Endothelial cell of umbilical vein (primary cell): Measurements from ENCODE around the gene ETS2. TPM values are rescaled to one million over a fixed set of nuclear protein-coding genes. Genes with fewer than 3 reads are reported as not detected.

Experiments
- BruUV-seq: library from RNA; stranded (reverse); fragments of 400-500 nt; replicated peaks from 2 replicates; lab custom pipeline; 2021; lab: Mats Ljungman, UMichigan
- CTCF ChIA-PET: fragments of 300-600, 350-600 bp; sonication (Branson Sonifier 250); formaldehyde crosslinking; loops from one replicate; lab custom pipeline; 2021; ENCODE audit warnings: antibody characterized with exemption, inconsistent platforms; lab: Charles Lee
- POLR2A ChIA-PET: fragments of 300-600, 350-600 bp; sonication (Branson Sonifier 250); formaldehyde crosslinking; loops from one replicate; lab custom pipeline; 2021; ENCODE audit warnings: antibody characterized with exemption, inconsistent platforms; lab: Charles Lee
- DNase-seq: peaks from one replicate; pipeline ENCODE4 v3.0.0-alpha.2; 2011; ENCODE audit warnings: low read depth, low spot score
- FAIRE-seq: peaks from 2 replicates; lab custom pipeline; 2011; peaks lifted over from hg19 to GRCh38; lab: Jason Lieb, UNC
- H2AFZ ChIP-seq: 2 replicates; pipeline ENCODE4 v1.6.0; 2012; ENCODE audit warnings: low read depth, low read length, control low read depth, inconsistent platforms
- H3K27ac ChIP-seq: 2 replicates; pipeline ENCODE4 v1.5.1; 2011; ENCODE audit warnings: low read depth, mild to moderate bottlenecking, control low read depth, low read length, moderate library complexity; ENCODE audit not compliant: insufficient read depth
- H3K27me3 ChIP-seq, 2 experiments: 2 replicates each; pipeline versions ENCODE4 v1.6.0 to v1.6.1; 2011; ENCODE audit warnings: low read length in 2 of 2, mixed read lengths in 1 of 2; ENCODE audit not compliant: control insufficient read depth in 2 of 2, insufficient read depth in 2 of 2
- H3K36me3 ChIP-seq, 2 experiments: 2 replicates in 1 of 2; 3 replicates in 1 of 2; pipeline ENCODE4 v1.5.1; 2011; ENCODE audit warnings: low read length in 2 of 2, mild to moderate bottlenecking in 1 of 2, moderate library complexity in 1 of 2; ENCODE audit not compliant: control insufficient read depth in 2 of 2, insufficient read depth in 2 of 2; ENCODE audit errors: extremely low read depth in 1 of 2
- H3K4me1 ChIP-seq: 3 replicates; pipeline ENCODE4 v1.5.1; 2011; ENCODE audit warnings: mild to moderate bottlenecking, low read length; ENCODE audit not compliant: control insufficient read depth, insufficient read depth; ENCODE audit errors: extremely low read depth
- H3K4me2 ChIP-seq: 2 replicates; pipeline ENCODE4 v1.6.1; 2011; ENCODE audit warnings: low read length, control low read depth, mixed read lengths; ENCODE audit not compliant: insufficient read depth
- H3K4me3 ChIP-seq, 3 experiments: fragments of 200-600 bp in 1 of 3; sonication (generic), shearing (Covaris generic) in 1 of 3; replicated peaks in 1 of 3; 2 replicates each; pipeline ENCODE4 v1.5.1; 2011 to 2016; ENCODE audit warnings: control low read depth in 3 of 3, low read length in 3 of 3, mild to moderate bottlenecking in 2 of 3, inconsistent platforms in 1 of 3, low read depth in 1 of 3, moderate library complexity in 1 of 3; ENCODE audit not compliant: insufficient read depth in 1 of 3
- H3K79me2 ChIP-seq: 2 replicates; pipeline ENCODE4 v1.6.0; 2012; ENCODE audit warnings: low read length, inconsistent platforms; ENCODE audit not compliant: control insufficient read depth, insufficient read depth
- H3K9ac ChIP-seq: replicated peaks from 2 replicates; pipeline ENCODE3; 2011; ENCODE audit warnings: low read length, control low read depth; ENCODE audit not compliant: insufficient read depth; ENCODE audit errors: extremely low read depth
- H3K9me1 ChIP-seq: replicated peaks from 3 replicates; pipeline ENCODE4 v1.6.0; 2011; ENCODE audit warnings: mild to moderate bottlenecking, low read length; ENCODE audit not compliant: control insufficient read depth, insufficient read depth; ENCODE audit errors: extremely low read depth
- H3K9me3 ChIP-seq: replicated peaks from 2 replicates; pipeline ENCODE4 v1.5.1; 2012; ENCODE audit warnings: low read length, inconsistent platforms; ENCODE audit not compliant: control insufficient read depth, insufficient read depth
- H4K20me1 ChIP-seq: replicated peaks from 2 replicates; pipeline ENCODE3; 2011; ENCODE audit warnings: mild to moderate bottlenecking, low read length; ENCODE audit not compliant: control insufficient read depth, insufficient read depth; ENCODE audit errors: extremely low read depth
- CTCF ChIP-seq, 2 donors: IDR thresholded peaks; 1 replicate in 1 of 2; 2 replicates in 1 of 2; pipeline ENCODE4 v1.5.1; 2011; ENCODE audit warnings: low read length in 2 of 2, mild to moderate bottlenecking in 2 of 2, moderate library complexity in 2 of 2, control low read depth in 1 of 2, inconsistent platforms in 1 of 2, low read depth in 1 of 2; ENCODE audit not compliant: insufficient read depth in 1 of 2; ENCODE audit errors: extremely low read depth in 1 of 2
- EZH2 ChIP-seq: IDR thresholded peaks from 2 replicates; pipeline ENCODE4 v1.6.1; 2012; ENCODE audit warnings: borderline replicate concordance, low read depth, mild to moderate bottlenecking, moderate library complexity, low read length, inconsistent platforms; ENCODE audit not compliant: severe bottlenecking
- FOS ChIP-seq: IDR thresholded peaks from 2 replicates; pipeline ENCODE4 v1.6.1; 2011; ENCODE audit warnings: mild to moderate bottlenecking, low read length, moderate library complexity, borderline replicate concordance; ENCODE audit not compliant: insufficient read depth
- GATA2 ChIP-seq: IDR thresholded peaks from 2 replicates; pipeline ENCODE4 v1.7.0; 2011; ENCODE audit warnings: low read depth, mild to moderate bottlenecking, moderate library complexity, mixed read lengths, low read length; ENCODE audit not compliant: insufficient read length, insufficient read depth
- JUN ChIP-seq: IDR thresholded peaks from 2 replicates; pipeline ENCODE4 v1.6.1; 2011; ENCODE audit warnings: borderline replicate concordance, low read depth; ENCODE audit not compliant: insufficient read length, insufficient read depth
- MAX ChIP-seq: IDR thresholded peaks from 2 replicates; pipeline ENCODE4 v1.6.1; 2011; ENCODE audit not compliant: insufficient read depth, insufficient read length
- MYC ChIP-seq: IDR thresholded peaks from one replicate; pipeline ENCODE4 v1.6.1; 2011; ENCODE audit warnings: mild to moderate bottlenecking, low read depth, low read length
- POLR2A ChIP-seq: IDR thresholded peaks from 2 replicates; pipeline ENCODE4 v1.6.1; 2012; ENCODE audit warnings: low read depth, mild to moderate bottlenecking, control low read depth, low read length
- POLR2AphosphoS5 ChIP-seq: IDR thresholded peaks from 2 replicates; pipeline ENCODE4 v1.6.1; 2012; ENCODE audit warnings: low read depth, mild to moderate bottlenecking, control low read depth, low read length, moderate library complexity; ENCODE audit not compliant: insufficient read depth
- dilution Hi-C: fragments of 300-500 bp; cut with MboI; formaldehyde crosslinking; loops from one replicate; pipeline ENCODE4 v1.15.0; 2019; ENCODE audit warnings: low sequenced_read_pairs; ENCODE audit not compliant: extremely low pct_ligation_motif_present
- intact Hi-C: fragments of 100-400 bp; cut with micrococcal nuclease; formaldehyde crosslinking; loops from one replicate; pipeline ENCODE4 v1.10.0; 2022
- polyA plus RNA-seq, 4 experiments: library from polyadenylated mRNA; depleted of rRNA in 3 of 4; stranded (reverse) in 3 of 4; unstranded in 1 of 4; fragments of >200 nt; gene quantifications; 2 replicates each; pipeline versions ENCODE4 v1.2.1 to v1.2.3, GENCODE V29; 2011 to 2012; ENCODE audit warnings: missing spikeins in 1 of 4
- total RNA-seq: library from RNA; stranded (reverse); gene quantifications from 2 replicates; pipeline ENCODE4 v1.2.3, GENCODE V29; 2021

Gene ETS2
- total and polyA plus RNA-seq, 2 donors (not counting 3 experiments of a cell fraction or from before 2014, with no cell fraction given): 16.3 to 54.5 TPM

GRCh38 chr21:38803075-38803660 lies 2.6 kb upstream of the ETS2 start:
- Histone ChIP-seq H3K9me3 (no peaks in the 10 kb centered on the region), H3K4me2 (no peak overlapping the region), H3K9me1 (no peaks in the 10 kb centered on the region), H3K36me3 (no peaks in the 10 kb centered on the region), H3K4me1 (peaks cover 14% of the 10 kb centered on the region), H3K27ac (no peak overlapping the region), H3K79me2 (peaks cover 24% of the 10 kb centered on the region), H3K4me3 (no peak overlapping the region), H3K27me3 (no peaks in the 10 kb centered on the region), H4K20me1 (peaks cover 3% of the 10 kb centered on the region), H2AFZ (no peak overlapping the region), H3K9ac (no peak overlapping the region)
- intact Hi-C loops: no loop called here
- no peak for TF ChIP-seq MYC
- FAIRE-seq: no peak
- DNase-seq: no peak
- CTCF ChIA-PET: interaction anchor here (0.7 to 3.2 kb wide), 6 partner anchors 16 to 335 kb away, joined by 3 to 10 read pairs (median 4); no protein-coding TSS in a partner anchor
- BruUV-seq: no TSS peak
- dilution Hi-C loops: no loop called here
- POLR2A ChIA-PET: interaction anchor here (1.4 kb wide), 1 partner anchor 380 kb away, joined by 4 read pairs; the partner anchor contains the start of gene PSMG1

GRCh38 chr21:38804030-38804788 lies 1.5 kb upstream of the ETS2 start:
- Histone ChIP-seq H3K9me1 (no peaks in the 10 kb centered on the region), H3K4me3 (no peak overlapping the region), H4K20me1 (peaks cover 3% of the 10 kb centered on the region), H3K27ac (no peak overlapping the region), H3K4me2 (peak overlapping the region; percentile 80), H3K4me1 (peaks cover 23% of the 10 kb centered on the region), H2AFZ (no peak overlapping the region), H3K79me2 (peaks cover 33% of the 10 kb centered on the region), H3K27me3 (no peaks in the 10 kb centered on the region), H3K36me3 (no peaks in the 10 kb centered on the region), H3K9me3 (no peaks in the 10 kb centered on the region), H3K9ac (peak overlapping the region; percentile 89)
- ChIA-PET POLR2A (interaction anchor here (1.4 kb wide), 1 partner anchor 379 kb away, joined by 4 read pairs; the partner anchor contains the start of gene PSMG1), CTCF (interaction anchor here (0.6 to 3.2 kb wide), 14 partner anchors 8 to 333 kb away, joined by 3 to 16 read pairs (median 4); no protein-coding TSS in a partner anchor)
- TF ChIP-seq MAX (no peak), POLR2AphosphoS5 (no peak), MYC (no peak), CTCF (IDR thresholded peaks at IDR 0.05; ENCODE audit: extremely low read depth in 1 of 2, insufficient read depth in 1 of 2, low read depth in 1 of 2, low read length in 2 of 2) (peak in 1 of 2 donors; percentile 31), FOS (peak; percentile 7), POLR2A (no peak), GATA2 (no peak), EZH2 (no peak), JUN (no peak)
- FAIRE-seq: no peak
- dilution Hi-C loops: no loop called here
- intact Hi-C loops: loop anchor here (2.0 kb wide), 2 partner anchors 31 to 299 kb away; no protein-coding TSS in a partner anchor
- BruUV-seq: no TSS peak
- DNase-seq: no peak
